NAMALWA (cell line): ENCODE measurements around the gene TBC1D24.
"Not testable (repeated sequence)": the region's sequence is repeated elsewhere in the genome, so short reads cannot be mapped to it uniquely, and the experiment has no call there.

ENCODE experiments used
- DNase-seq: peaks from one replicate; pipeline ENCODE4 v3.0.0-alpha.2; 2015; ENCODE audit warnings: low spot score

The TBC1D24 gene

DNA sequence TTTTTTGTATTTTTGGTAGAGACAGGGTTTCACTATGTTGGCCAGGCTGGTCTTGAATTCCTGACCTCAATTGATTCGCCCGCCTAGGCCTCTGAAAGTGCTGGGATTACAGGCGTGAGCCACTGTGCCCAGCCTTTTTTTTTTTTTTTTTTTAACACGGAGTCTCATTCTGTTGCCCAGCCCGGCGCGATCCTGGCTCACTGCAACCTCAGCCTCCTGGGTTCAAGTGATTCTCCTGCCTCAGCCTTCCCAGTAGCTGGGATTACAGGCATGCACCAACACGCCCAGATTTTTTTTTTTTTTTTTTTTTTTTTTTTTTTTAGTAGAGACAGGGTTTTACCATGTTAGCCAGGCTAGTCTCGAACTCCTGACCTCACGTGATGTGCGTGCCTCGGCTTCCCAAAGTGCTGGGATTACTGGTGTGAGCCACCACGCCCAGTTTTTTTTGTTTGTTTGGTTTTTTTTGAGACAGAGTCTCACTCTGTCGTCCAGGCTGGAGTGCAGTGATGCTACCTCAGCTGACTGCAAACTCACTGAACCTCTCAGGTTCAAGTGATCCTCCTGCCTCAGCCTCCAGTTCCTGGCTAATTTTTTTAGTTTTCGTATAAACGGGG lies 58.3 kb downstream of the TBC1D24 start:
- DNase-seq = not testable (repeated sequence)

DNA sequence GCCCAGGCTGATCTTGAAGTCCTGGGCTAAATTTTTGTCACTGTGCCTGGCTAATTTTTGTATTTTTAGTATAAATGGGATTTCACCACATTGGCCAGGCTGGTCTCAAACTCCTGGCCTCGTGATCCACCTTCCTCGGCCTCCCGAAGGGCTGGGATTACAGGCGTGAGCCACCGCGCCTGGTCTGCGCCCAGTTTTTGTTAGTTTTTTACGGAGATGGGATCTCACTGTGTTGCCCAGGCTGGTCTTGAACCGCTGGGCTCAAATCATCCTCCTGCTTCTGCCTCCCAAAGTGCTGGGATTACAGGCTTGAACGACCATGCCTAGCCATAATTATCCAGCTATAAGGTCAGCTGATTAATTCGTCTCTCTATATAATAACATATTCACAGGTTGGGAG lies 59.0 kb downstream of the TBC1D24 start:
- no peak for DNase-seq

DNA sequence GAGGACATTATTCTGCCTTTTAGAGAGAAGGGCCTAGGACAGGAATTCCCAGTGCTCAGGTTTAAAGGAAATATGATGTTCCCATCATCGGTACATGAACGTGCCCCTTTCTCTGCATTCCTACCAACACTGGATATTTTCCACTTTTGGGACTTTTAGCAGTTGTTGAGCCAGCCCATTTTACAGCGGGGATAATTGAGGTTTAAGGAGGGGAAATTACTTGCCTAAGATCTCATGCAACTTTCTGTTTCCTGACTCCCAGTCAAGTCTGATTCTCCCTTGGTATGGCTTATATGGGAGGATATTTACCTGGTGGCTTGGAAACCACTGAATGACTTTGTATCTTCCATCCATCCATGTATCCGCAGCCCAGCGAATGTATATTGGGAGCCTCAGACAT lies 59.4 kb downstream of the TBC1D24 start:
- peak; percentile 2 for DNase-seq

DNA sequence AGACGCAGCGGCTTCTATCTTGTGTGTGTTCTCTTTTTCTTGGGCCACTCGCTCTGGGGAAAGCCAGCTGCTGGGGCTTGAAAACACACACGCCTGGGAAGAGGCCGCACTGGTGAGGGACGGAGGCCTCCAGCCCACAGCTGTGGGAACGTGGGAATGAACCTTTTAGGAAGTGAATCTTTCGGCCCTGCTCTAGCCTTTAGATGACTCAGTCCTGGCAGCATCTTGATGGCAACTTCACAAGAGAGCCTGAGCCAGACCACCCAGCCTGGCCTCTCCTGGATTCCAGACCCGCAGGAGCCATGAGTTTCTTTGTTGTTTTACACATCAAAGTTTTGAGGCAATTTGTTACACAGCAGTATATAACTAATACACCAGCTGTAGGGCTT lies 60.7 kb downstream of the TBC1D24 start:
- peak; percentile 5 for DNase-seq

DNA sequence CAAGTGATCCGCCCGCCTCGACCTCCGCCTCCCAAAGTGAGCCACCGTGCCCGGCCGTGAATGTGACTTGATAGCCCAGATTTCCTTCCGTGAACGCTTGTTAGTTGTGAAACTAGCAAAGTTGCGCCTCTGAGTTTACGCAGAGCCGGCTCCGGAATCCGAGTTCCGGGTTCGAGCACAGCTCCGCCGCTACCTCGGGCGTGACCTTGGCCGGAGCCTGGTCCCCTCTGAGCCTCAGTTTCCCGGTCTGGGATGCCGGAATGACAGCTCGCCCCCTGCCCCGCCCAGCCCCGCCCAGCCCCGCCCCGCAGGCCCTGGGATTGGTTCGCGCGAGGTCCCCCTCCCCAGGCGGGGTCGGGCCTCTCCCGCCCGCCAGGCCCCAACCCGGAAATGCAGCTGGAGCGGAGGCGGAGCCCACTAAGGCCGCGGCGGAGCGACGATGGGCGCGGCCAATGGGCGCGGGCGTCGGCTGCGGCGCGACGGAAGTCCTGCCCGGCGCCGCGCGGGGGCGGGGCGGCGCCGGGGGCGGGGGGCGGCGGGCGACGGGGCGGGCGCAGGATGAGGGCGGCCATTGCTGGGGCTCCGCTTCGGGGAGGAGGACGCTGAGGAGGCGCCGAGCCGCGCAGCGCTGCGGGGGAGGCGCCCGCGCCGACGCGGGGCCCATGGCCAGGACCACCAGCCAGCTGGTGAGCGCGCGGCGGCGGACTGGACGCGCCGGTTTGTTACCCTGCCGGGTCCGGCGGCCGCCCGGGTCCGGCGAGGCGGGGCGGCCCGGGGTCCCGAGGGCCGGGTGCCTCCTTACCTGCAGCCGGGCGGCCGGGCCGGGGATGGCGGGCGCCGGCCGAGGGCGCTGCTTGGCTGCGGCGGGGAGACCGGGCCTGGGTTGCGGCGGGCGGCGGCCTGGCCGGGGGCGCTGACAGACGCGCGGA lies 62.8 kb downstream of the TBC1D24 start, which contains the start of gene PDPK1:
Gene PDPK1 (plus strand): TSS at position 571 of the 929 bp plus-strand sequence. CDS start 92 bp downstream, at position 663.
- peak; percentile 95 for DNase-seq

DNA sequence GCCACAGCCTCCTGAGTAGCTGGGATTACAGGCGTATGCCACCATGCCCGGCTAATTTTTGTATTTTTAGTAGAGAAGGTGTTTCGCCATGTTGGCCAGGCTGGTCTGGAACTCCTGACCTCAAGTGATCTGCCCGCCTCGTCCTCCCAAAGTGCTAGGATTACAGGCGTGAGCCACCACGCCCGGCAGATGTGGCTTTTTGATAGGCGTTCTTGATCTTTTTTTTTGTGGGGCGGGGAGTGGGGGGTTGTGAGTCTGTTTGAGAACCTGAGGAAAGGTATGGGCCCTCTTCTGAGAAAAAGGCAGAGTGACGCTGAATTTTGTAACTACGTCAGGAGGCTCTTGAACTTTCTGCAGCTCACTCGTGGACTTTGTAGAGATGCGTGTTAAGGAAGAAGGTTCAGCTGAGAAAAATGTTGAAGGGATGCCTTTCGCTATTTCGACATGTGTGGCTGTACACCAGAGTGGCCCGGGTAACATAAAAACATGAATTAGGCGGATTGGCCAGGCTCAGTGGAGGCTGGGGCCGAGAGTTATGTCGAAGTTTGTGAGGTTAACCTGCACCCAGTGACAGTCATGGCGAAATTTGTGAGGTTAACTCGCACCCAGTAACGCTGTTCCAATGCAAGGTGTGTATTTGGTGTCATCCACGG lies 64.4 kb downstream of the TBC1D24 start:
- not testable (repeated sequence) for DNase-seq

DNA sequence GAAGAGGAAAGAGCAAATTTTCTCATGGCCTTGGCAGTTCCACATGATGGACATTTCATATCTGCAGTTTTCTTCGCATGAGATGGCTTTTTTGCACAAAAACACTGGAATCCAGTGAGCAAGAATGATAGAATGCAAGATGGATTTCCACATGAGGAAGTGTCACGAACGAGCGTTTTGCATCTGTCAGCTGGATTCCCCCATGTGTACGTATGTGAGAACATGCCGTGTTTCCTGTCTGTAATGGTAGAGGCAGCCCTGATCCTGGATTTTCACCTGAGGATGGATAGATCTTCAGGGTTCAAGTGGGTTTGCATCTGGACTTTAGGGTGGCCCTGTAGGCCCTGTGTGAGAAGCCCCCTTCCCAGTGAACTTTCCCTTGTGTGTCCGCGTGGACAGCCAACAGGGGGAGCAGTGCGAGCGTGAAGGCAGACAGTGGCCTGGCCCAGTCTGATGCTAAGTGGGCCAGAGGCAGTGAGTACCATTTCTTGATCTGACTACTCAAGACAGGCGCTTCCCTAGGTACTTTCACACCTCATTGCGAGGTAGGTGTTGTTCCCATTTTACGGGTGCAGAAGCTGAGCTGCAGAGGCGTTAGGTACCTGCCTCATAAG lies 65.0 kb downstream of the TBC1D24 start:
- peak; percentile 68 for DNase-seq

DNA sequence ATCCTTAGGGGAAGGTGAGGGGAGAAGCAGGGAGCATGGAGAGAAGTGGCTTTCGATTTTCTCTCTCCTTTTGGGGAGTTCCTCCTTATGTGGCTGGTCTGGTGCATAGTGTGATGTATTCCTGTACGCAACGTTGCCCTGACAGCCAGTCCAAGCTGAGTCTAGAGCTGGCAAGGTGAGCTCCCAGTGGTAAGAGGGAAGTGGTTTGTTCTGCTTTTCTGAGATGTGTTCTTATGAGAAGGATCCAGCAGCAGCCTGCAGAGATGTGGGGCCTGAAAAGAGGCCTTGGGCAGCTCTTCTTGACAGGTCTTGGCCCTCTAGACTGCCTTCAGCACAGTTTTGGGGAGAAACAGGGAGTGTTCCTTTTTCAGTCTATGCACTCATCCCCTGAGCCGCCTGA lies 66.0 kb downstream of the TBC1D24 start:
- peak; percentile 12 for DNase-seq

DNA sequence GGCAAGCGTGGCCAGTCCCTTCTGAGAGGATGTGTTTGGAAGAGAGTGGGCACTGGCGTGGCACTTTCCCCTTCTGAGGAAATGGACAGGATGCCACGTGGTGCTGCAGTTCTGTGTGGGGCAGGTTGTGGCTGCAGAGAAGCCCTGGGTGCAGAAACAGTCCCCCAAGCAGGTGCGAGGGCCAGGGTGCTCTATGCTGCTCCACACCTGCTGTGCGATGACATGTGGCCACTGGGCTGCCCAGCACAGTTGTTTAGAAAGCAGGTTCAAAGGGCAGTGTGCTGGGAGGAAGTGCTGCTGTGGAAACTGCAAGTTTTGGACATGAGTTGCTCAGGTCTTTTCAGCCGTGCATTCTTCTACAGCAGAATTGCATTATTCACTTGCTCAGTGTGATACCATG lies 66.5 kb downstream of the TBC1D24 start:
- peak; percentile 8 for DNase-seq

DNA sequence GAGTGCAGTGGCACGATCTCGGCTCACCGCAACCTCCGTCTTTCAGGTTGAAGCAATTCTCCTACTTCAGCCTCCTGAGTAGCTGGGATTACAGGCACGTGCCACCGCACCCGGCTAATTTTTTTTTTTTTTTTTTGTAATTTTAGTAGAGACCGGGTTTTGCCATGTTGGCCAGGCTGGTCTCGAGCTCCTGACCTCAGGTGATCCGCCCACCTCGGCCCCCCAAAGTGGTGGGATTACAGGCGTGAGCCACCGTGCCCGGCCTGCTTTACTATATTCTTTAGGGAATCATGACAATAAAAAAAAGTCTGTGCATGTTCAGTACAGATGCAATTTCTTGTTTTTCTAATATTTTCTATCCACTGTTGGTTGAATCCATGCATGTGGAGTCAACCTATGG lies 68.8 kb downstream of the TBC1D24 start:
- DNase-seq = not testable (repeated sequence)

DNA sequence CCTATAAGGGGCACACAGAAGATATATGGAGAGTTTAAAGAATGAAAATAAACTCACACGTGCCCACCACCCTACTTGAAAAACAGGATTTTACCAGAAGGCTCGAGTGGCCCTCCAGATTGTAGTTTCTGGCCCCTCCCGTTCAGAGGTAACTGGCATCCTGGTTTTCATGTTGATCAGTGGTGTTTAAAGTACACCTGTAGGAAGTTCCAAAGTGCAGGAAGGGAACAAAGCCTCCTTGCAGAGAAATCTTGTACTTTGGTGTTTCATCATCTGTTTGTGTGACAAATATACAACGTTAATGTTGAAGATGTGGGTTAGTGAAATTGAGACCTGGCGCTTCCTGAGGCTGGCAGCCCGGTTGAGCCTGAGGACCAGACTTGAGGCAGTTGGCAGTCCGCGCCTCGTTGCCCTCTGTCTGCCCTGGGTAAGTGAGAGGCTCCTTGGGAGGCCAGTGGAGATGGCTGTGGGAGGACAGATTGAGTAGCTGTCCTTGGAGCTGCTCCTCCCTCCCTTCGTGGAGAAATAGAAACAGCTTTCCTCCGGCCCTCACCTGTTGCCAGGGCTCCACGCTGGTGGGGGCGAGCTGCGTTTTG lies 75.5 kb downstream of the TBC1D24 start:
- DNase-seq = not testable (repeated sequence)

DNA sequence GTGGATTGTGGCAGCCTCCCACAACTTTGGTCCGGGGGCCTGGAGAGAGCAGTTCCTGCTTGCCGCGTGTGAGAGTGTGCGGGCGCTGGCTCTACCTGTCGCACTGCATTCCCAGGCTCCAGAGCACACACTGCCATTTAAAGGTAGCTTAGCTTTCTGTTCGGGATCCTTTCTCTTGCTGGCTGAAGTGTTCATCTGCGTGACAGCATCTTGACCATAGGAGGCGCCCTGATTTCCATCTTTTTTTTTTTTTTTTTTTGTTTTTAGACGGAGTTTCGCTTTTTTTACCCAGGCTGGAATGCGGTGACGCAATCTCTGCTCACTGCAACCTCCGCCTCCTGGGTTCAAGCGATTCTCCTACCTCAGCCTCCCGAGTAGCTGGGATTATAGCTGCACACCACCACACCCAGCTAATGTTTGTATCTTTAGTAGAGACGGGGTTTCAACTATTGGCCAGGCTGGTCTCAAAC lies 76.5 kb downstream of the TBC1D24 start:
- not testable (repeated sequence) for DNase-seq

DNA sequence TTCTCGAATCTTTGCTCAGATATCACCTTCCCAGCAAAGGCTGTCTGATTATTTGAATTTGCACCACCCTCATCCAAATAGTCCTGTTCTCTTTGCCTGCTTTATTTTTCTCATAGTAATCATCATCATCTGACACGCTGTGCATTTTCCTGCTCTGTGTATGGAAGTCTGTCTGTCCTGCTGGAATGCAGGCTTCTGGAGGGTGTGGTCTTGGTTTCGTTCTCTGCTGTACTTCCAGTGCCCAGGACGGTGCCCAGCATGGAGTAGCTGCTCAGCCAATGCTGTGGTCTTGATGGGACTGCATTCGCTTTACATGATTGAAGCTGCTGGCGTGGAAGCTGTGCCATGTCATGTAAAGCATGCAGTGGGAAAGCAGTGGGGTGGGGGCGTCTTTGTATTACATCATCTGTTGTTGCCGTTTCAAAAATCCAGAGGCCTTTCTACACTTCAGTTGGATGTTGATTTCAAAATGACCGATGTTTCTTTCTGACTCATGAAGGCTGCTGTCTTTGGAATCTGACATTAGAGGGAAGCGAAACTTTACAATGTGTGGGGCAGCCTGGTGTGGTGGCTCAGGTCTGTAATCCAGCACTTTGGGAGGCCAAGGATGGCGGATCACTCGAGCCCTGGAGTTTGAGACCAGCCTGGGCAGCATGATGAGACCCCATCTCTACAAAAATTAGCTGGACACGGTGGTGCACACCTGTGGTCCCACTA lies 79.9 kb downstream of the TBC1D24 start:
- DNase-seq = not testable (repeated sequence)
